Measurements from ENCODE around the gene DCTN1.

Gene DCTN1

DNA sequence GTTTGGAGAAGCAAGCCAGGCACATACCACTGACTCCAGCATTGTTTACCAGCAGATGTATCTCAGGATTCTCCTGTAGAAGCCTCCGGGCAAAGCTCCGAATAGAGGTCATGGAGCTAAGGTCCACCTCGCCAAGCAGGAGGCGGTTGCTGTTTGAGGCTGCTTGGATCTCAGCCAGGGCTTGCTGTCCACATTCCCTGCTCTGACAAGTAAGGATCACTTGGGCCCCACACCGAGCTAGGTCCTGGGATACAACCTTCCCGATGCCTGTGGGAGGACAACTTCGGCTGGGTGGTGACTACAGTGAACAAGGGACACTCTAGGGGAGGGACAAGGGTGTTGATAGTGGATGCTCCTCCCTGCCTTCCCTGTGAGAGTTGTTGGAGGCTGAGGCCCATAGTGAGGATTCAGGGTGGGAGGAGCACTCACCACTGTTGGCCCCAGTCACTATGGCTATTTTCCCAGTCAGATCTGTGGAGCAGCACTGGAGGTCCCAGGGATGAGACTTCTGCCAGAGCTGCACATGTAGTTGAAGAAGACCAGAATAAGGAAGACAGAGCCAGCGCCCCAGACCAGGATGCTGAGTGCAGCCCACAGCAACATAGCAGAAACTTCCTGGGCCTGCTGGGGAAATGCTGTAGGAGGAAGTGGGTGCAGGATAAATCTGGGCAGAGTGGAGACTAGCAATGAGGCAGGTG, 33.0 kb upstream of the DCTN1 start:
- no peak for DNase-seq

GRCh38 chr2:74407682-74408081, 27.6 kb upstream of the DCTN1 start:
- DNase-seq = no peak

GRCh38 chr2:74406035-74406434, 25.9 kb upstream of the DCTN1 start:
- no peak for DNase-seq

GRCh38 chr2:74401891-74402290, 21.8 kb upstream of the DCTN1 start:
- DNase-seq = no peak

GRCh38 chr2:74399785-74400184, 19.7 kb upstream of the DCTN1 start:
- no peak for DNase-seq

DNA sequence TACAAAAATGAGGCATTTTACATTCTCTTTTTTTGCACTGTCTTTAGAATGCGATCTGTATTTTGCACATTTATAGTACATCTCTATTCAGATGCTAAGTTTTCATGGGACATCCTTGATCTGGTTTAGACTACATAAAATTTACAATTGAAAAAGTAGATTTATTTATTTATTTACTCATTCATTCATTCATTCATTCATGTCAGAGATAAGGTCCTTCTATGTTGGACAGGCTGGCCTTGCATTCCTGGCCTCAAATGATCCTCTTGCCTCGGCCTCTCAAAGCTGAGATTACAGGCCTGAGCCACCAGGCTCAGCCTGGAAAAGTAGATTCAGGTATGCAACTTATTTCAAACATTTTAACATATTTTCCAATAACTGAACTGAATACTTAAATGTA, 16.0 kb upstream of the DCTN1 start:
- DNase-seq = no peak

GRCh38 chr2:74393525-74393924, 13.4 kb upstream of the DCTN1 start:
- DNase-seq = no peak

GRCh38 chr2:74392449-74392743, 12.3 kb upstream of the DCTN1 start:
- DNase-seq = no peak

- DNase-seq = peak; percentile 76
Observed at GRCh38 chr2:74391580-74392448, 11.7 kb upstream of the DCTN1 start.

DNA sequence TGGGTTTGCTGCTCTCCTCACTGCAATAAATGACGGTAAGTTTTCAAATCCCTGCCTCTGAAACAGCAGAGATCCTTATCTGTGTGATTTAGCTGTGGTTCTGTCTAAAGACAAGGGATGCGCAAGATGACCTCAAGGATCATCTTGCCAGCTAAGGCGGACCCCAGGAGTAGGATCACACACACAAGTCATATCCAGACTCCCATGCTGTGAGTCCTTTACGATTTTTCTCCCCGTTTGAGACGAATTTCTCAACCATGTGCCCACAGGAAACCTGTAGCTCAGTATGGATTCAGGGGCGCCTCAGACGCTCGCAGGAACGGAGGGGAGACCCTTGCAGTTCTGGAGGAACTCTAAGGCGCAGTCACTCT, 11.1 kb upstream of the DCTN1 start:
- DNase-seq = no peak

DNA sequence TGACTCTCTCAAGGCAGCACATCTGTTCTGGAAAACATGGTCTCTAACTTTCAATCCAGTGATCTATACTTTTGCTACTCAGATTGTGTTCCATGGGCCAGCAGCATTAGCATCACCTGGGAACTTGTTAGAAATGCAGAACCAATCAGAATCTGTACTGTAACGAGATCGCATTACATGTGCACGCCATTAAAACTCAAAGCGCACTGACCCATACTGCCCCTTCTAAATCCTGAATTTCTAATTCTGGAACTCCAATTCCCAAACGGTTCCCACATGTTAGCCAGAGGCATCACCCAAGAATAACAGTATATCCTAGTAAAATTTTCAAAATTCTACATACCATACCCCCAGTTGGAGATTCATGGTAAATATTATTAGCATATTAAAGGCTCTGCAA, 10.5 kb upstream of the DCTN1 start:
- no peak for DNase-seq

GRCh38 chr2:74387346-74387745, 7.2 kb upstream of the DCTN1 start:
- DNase-seq = no peak

- DNase-seq = no peak
Observed at GRCh38 chr2:74385396-74385795, 5.3 kb upstream of the DCTN1 start.

GRCh38 chr2:74384051-74384450, 3.9 kb upstream of the DCTN1 start:
- no peak for DNase-seq

GRCh38 chr2:74383254-74383653, 3.1 kb upstream of the DCTN1 start:
- no peak for DNase-seq

DNA sequence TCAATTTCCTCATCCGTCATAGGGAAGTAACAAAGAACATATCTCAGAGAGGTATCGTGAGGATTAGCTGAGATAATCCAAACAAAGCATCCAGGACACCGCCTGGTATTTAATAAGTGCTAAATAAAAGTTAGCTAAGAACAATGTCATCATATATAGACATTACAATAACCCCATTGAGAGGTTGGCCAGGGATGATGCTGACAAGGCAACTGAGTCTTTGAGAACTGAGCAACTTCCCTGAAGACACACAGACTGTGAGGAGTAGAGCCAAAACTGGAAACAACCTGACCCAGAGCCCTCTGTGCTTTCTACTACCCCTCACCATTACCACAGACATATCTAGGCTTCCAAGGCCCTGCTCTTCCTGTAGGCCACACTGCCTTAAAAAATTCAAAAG, 1.6 kb upstream of the DCTN1 start:
- DNase-seq = no peak

GRCh38 chr2:74378007-74378406, 2.1 kb downstream of the DCTN1 start:
- DNase-seq = no peak

GRCh38 chr2:74375838-74376237, 4.3 kb downstream of the DCTN1 start:
- DNase-seq = no peak

DNA sequence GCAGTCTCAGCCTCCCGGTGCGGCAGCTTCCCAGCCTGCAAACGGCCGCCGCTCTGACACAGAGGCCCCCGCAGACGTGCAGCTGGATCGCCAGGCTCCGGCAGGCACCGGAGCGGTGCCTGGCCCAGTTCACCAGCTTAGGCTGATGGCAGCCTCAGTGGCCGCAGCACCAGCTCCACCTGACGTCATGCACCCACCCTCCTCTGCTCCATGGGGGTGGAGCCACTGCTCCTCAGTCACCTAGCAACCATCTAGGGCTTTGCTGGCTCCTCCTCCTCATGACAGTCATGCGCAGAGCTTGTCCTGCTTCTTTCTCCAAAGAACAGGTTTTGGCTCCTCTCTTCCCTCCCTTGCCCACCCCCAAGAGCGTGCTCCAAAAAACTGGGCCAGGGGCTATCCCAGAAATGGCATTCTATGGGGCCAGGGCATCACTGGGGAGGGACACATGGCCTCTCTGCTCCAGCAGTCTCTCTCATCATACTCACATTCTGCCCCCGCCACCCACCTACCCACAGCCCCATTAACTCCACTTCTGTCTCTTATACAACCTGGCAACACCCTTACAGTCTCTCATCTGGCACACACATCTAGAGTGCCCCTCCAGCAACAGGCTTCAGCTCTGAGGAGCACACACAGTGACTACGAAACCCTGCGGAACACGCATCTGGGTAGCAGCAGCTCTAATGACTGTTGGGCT, 5.5 kb downstream of the DCTN1 start:
- no peak for DNase-seq

GRCh38 chr2:74373985-74374384, 6.1 kb downstream of the DCTN1 start:
- DNase-seq = no peak

DNA sequence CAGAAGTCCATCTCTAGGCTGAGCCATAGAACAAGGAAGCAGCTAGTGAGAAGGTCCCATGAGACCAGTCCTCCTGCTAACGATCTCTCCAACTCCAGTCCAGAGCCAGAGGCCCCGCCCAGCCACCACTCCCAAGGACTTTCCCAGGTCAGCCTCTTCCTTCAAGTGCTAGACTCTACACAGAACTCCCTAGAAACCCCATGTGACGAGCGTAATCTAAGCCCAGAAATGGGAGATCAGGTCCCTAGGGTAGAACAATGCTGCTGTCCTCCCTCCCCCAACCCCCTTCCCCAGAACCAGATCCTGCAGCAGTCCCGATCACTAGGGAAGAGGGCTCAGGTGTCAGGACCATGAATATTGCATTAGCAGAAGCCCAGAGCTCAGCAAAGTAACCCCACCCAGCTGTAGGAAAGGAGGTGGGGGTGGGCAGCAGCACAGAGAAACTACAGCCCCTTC, 6.9 kb downstream of the DCTN1 start:
- DNase-seq = no peak

- no peak for DNase-seq
Observed at GRCh38 chr2:74372674-74373073, 7.4 kb downstream of the DCTN1 start.

DNA sequence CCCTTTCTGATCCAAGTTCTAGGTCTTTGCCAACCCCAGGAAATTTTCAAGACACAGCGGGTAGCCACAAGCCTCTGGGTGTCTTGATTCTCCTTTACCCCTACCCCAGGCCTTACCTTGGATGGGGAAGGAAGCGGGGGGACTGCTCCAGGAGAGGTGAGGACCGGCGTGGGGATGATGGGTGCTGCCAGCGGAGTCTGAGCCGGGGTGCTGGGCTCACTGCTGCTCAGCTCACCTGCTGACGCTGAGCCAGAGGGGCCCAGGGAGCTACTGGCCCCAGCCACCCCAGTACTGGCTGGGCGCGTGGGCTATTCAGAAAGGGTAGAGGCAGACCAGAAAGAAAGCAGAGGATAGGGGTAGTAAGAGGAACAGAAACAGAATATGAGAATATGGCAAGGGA, 8.7 kb downstream of the DCTN1 start:
- DNase-seq = no peak

GRCh38 chr2:74369976-74370375, 10.1 kb downstream of the DCTN1 start:
- DNase-seq = no peak
